Measurements from ENCODE around the gene MOGAT3. TPM values are rescaled to one million over a fixed set of nuclear protein-coding genes. Genes with fewer than 3 reads are reported as not detected.
"Not testable (repeated sequence)": the region's sequence is repeated elsewhere in the genome, so short reads cannot be mapped to it uniquely, and the experiment has no call there.

The MOGAT3 gene
- total RNA-seq, 2 experiments from 2014 or later: not detected

GRCh38 chr7:101211501-101211900 is 10.7 kb upstream of the MOGAT3 start:
- intact Hi-C loops (cut with micrococcal nuclease): no loop called here
- Mint-ChIP-seq H3K4me1 (ENCODE audit: low read depth) (peaks cover 10% of the 10 kb centered on the region), H3K9me3 (no peaks in the 10 kb centered on the region), H3K4me3 (no peak overlapping the region), H3K36me3 (ENCODE audit: low read depth) (peaks cover 12% of the 10 kb centered on the region), H3K27me3 (ENCODE audit: low read depth) (no peaks in the 10 kb centered on the region), H3K27ac (no peak overlapping the region)
- no peak for DNase-seq
- CTCF ChIA-PET: interaction anchor here (1.2 to 2.0 kb wide), 2 partner anchors 71 to 105 kb away, joined by 5 to 6 read pairs; no protein-coding TSS in a partner anchor

DNA sequence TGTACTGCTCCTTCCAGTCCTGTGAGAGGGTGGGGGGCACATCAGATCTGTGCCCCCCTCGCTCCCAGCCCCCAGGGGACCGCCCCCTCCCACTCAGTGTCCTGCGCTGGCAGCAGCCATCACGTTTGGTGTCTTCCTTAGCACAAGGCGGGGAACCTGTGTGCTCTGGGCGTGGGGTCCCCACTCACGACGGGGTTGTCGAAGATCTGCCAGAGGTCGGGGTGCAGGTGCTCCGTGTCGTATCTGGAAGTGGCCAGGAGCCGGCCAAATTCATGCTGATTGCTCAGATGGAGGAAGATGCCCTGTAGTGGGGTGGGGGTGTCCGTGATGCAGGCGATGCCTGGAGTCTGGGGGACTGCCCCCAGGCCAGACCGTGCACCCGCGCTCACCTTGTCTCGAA is 9.3 kb upstream of the MOGAT3 start:
- intact Hi-C loops (cut with micrococcal nuclease): no loop called here
- no peak overlapping the region for H3K27ac Mint-ChIP-seq
- no peak overlapping the region for H3K4me3 Mint-ChIP-seq
- CTCF ChIA-PET: no interaction called here
- H3K4me1 Mint-ChIP-seq (ENCODE audit: low read depth): no peaks in the 10 kb centered on the region
- H3K9me3 Mint-ChIP-seq: no peaks in the 10 kb centered on the region
- DNase-seq: no peak
- H3K27me3 Mint-ChIP-seq (ENCODE audit: low read depth): no peaks in the 10 kb centered on the region
- H3K36me3 Mint-ChIP-seq (ENCODE audit: low read depth): peaks cover 14% of the 10 kb centered on the region

DNA sequence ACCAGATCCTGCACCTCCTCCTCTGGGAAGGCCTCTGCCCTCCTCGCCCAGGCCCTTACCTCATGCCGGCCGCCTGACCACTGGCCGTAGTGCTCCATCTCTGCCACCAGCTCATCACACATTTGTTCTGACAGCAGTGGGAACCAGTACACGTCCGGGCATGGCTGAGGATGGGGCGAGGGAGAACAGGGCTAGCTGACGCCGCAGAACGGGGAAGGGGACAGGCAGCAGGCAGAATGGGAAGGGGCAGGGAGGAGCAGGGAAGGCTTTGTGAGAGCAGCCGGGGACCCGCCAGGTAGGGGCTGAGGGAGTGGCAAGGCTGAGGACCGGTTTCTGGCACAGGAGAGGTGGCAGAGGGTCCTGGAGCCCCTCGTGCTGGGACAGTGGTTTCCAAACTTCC is 8.0 kb upstream of the MOGAT3 start:
- CTCF ChIA-PET: no interaction called here
- no peak overlapping the region for H3K4me3 Mint-ChIP-seq
- peaks cover 11% of the 10 kb centered on the region for H3K36me3 Mint-ChIP-seq (ENCODE audit: low read depth)
- peaks cover 2% of the 10 kb centered on the region for H3K4me1 Mint-ChIP-seq (ENCODE audit: low read depth)
- H3K27me3 Mint-ChIP-seq (ENCODE audit: low read depth): peaks cover under 1% of the 10 kb centered on the region
- no peaks in the 10 kb centered on the region for H3K9me3 Mint-ChIP-seq
- DNase-seq: no peak
- intact Hi-C loops (cut with micrococcal nuclease): no loop called here
- H3K27ac Mint-ChIP-seq: no peak overlapping the region

- no peak overlapping the region for H3K4me3 Mint-ChIP-seq
- intact Hi-C loops (cut with micrococcal nuclease): no loop called here
- H3K36me3 Mint-ChIP-seq (ENCODE audit: low read depth): peaks cover 11% of the 10 kb centered on the region
- peaks cover 7% of the 10 kb centered on the region for H3K27me3 Mint-ChIP-seq (ENCODE audit: low read depth)
- no peak for DNase-seq
- H3K4me1 Mint-ChIP-seq (ENCODE audit: low read depth): peaks cover 7% of the 10 kb centered on the region
- CTCF ChIA-PET: interaction anchor here (0.9 to 1.1 kb wide), 2 partner anchors 15 to 63 kb away, joined by 4 to 5 read pairs; no protein-coding TSS in a partner anchor
- no peaks in the 10 kb centered on the region for H3K9me3 Mint-ChIP-seq
- H3K27ac Mint-ChIP-seq: no peak overlapping the region
These were observed 6.6 kb upstream of the MOGAT3 start for GRCh38 chr7:101207459-101207858.

- Mint-ChIP-seq H3K36me3 (ENCODE audit: low read depth) (peaks cover 11% of the 10 kb centered on the region), H3K4me3 (no peak overlapping the region), H3K27me3 (ENCODE audit: low read depth) (peaks cover 7% of the 10 kb centered on the region), H3K27ac (no peak overlapping the region), H3K4me1 (ENCODE audit: low read depth) (peaks cover 7% of the 10 kb centered on the region), H3K9me3 (no peaks in the 10 kb centered on the region)
- intact Hi-C loops (cut with micrococcal nuclease): no loop called here
- CTCF ChIA-PET: interaction anchor here (1.8 kb wide), 1 partner anchor 14 kb away, joined by 5 read pairs; no protein-coding TSS in a partner anchor
- no peak for DNase-seq
These were observed 5.8 kb upstream of the MOGAT3 start for GRCh38 chr7:101206665-101207042.

- CTCF ChIA-PET: interaction anchor here (1.8 kb wide), 1 partner anchor 14 kb away, joined by 5 read pairs; no protein-coding TSS in a partner anchor
- Mint-ChIP-seq H3K9me3 (no peaks in the 10 kb centered on the region), H3K36me3 (ENCODE audit: low read depth) (peaks cover 11% of the 10 kb centered on the region), H3K27me3 (ENCODE audit: low read depth) (peaks cover 13% of the 10 kb centered on the region), H3K4me1 (ENCODE audit: low read depth) (peaks cover 9% of the 10 kb centered on the region), H3K27ac (no peak overlapping the region), H3K4me3 (no peak overlapping the region)
- no peak for DNase-seq
- intact Hi-C loops (cut with micrococcal nuclease): no loop called here
These were observed 5.2 kb upstream of the MOGAT3 start for GRCh38 chr7:101205901-101206664.

GRCh38 chr7:101203740-101204738 is 3.2 kb upstream of the MOGAT3 start:
- H3K9me3 Mint-ChIP-seq; H3K36me3 Mint-ChIP-seq (ENCODE audit: low read depth): not testable (repeated sequence)
- H3K4me1 Mint-ChIP-seq (ENCODE audit: low read depth): peaks cover 14% of the 10 kb centered on the region
- H3K27me3 Mint-ChIP-seq (ENCODE audit: low read depth): peaks cover 21% of the 10 kb centered on the region
- H3K4me3 Mint-ChIP-seq: peak overlapping the region; percentile 61
- intact Hi-C loops (cut with micrococcal nuclease): loop anchor here (5.0 kb wide), 2 partner anchors 38 to 78 kb away; no protein-coding TSS in a partner anchor
- DNase-seq: peak; percentile 27
- CTCF ChIA-PET: interaction anchor here (0.6 to 2.3 kb wide), 6 partner anchors 11 to 313 kb away, joined by 3 to 6 read pairs (median 4); no protein-coding TSS in a partner anchor
- peak overlapping the region; percentile 54 for H3K27ac Mint-ChIP-seq

DNA sequence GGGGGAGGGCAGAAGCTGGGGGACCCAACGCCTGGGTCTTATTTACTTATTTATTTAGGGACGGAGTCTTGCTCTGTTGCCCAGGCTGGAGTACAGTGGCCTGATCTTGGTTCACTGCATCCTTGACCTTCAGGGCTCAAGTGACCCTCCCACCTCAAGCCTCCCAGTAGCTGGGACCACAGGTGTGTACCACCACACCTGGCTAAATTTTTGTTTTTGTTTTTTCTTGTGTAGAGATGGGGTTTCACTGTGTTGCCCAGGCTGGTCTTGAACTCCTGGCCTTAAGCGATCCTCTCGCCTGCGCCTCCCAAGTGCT is 1.7 kb upstream of the MOGAT3 start:
- no peaks in the 10 kb centered on the region for H3K9me3 Mint-ChIP-seq
- no peak overlapping the region for H3K27ac Mint-ChIP-seq
- CTCF ChIA-PET: interaction anchor here (0.9 to 2.3 kb wide), 5 partner anchors 8 to 68 kb away, joined by 3 to 9 read pairs (median 5); no protein-coding TSS in a partner anchor
- H3K4me3 Mint-ChIP-seq: no peak overlapping the region
- H3K36me3 Mint-ChIP-seq (ENCODE audit: low read depth): peaks cover 5% of the 10 kb centered on the region
- H3K4me1 Mint-ChIP-seq (ENCODE audit: low read depth): peaks cover 14% of the 10 kb centered on the region
- peaks cover 21% of the 10 kb centered on the region for H3K27me3 Mint-ChIP-seq (ENCODE audit: low read depth)
- intact Hi-C loops (cut with micrococcal nuclease): loop anchor here (5.0 kb wide), 2 partner anchors 40 to 80 kb away; no protein-coding TSS in a partner anchor
- DNase-seq: no peak

DNA sequence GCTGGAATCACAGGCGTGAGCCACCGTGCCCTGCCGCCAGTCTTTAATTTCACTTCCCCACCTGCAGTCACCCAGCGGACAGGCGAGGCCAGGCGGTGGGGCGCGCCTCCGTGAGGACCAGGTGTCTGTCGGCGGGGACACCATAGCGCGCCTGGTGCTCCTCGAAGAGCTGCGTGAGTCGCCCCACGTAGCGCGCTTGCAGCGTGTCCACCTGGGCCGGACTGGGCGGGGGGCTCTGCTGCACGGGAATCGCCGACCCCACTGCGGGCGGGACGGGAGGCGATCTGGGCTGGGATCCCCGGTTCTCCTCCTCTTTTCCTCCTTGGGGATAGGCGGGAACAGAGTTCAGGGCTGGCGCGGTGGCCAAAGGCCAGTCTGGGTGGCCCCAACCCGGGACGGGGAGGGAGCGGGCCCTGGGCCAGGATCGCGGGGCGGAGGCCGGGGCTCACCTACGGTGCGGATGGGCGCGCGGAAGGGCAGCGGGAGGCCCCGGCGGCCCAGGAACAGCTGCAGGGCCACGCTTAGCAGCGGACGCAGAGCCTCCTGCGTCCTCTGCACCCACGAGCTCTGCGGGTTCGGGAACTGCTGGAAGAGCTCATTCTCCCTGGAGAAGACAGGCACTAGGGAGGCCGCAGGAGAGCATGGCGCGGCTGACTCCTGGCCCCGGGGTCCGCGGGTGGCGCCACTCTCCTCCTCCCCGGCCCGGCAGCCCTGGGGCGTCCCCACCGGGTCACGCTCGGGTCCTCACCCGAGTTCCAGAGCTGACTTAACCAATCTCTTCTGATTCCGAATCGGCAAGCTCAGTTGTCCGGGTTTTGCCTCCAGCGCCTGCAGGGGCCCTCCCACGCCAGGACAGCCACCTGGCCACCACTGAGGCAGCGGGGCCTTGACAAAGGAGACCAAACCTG is 1.1 kb upstream of the MOGAT3 start:
- DNase-seq: no peak
- CTCF ChIA-PET: interaction anchor here (0.9 to 1.0 kb wide), 3 partner anchors 8 to 58 kb away, joined by 3 to 9 read pairs (median 5); no protein-coding TSS in a partner anchor
- H3K27me3 Mint-ChIP-seq (ENCODE audit: low read depth): peaks cover 21% of the 10 kb centered on the region
- no peaks in the 10 kb centered on the region for H3K9me3 Mint-ChIP-seq
- H3K4me3 Mint-ChIP-seq: no peak overlapping the region
- peaks cover 5% of the 10 kb centered on the region for H3K36me3 Mint-ChIP-seq (ENCODE audit: low read depth)
- peaks cover 14% of the 10 kb centered on the region for H3K4me1 Mint-ChIP-seq (ENCODE audit: low read depth)
- H3K27ac Mint-ChIP-seq: no peak overlapping the region
- intact Hi-C loops (cut with micrococcal nuclease): loop anchor here (5.0 kb wide), 2 partner anchors 40 to 80 kb away; no protein-coding TSS in a partner anchor

GRCh38 chr7:101200504-101200861 is 353 bp downstream of the MOGAT3 start:
- H3K4me1 Mint-ChIP-seq (ENCODE audit: low read depth): peaks cover 14% of the 10 kb centered on the region
- no peak overlapping the region for H3K4me3 Mint-ChIP-seq
- intact Hi-C loops (cut with micrococcal nuclease): loop anchor here (5.0 kb wide), 2 partner anchors 42 to 82 kb away; no protein-coding TSS in a partner anchor
- H3K27me3 Mint-ChIP-seq (ENCODE audit: low read depth): peaks cover 21% of the 10 kb centered on the region
- H3K36me3 Mint-ChIP-seq (ENCODE audit: low read depth): no peaks in the 10 kb centered on the region
- DNase-seq: no peak
- CTCF ChIA-PET: interaction anchor here (1.4 kb wide), 2 partner anchors 18 to 57 kb away, joined by 3 to 8 read pairs; partner anchors contain the start of gene ZNHIT1
- no peak overlapping the region for H3K27ac Mint-ChIP-seq
- H3K9me3 Mint-ChIP-seq: no peaks in the 10 kb centered on the region

GRCh38 chr7:101199522-101199921 is 1.3 kb downstream of the MOGAT3 start:
- H3K27me3 Mint-ChIP-seq (ENCODE audit: low read depth): peaks cover 21% of the 10 kb centered on the region
- H3K36me3 Mint-ChIP-seq (ENCODE audit: low read depth); intact Hi-C loops (cut with micrococcal nuclease); H3K9me3 Mint-ChIP-seq; H3K4me3 Mint-ChIP-seq; H3K27ac Mint-ChIP-seq; DNase-seq: not testable (repeated sequence)
- H3K4me1 Mint-ChIP-seq (ENCODE audit: low read depth): peaks cover 14% of the 10 kb centered on the region
- CTCF ChIA-PET: interaction anchor here (0.6 to 1.4 kb wide), 3 partner anchors 19 to 56 kb away, joined by 3 to 8 read pairs (median 4); partner anchors contain the start of gene ZNHIT1

All from activated naive CD4-positive, alpha-beta T cell treated with anti-CD3 and anti-CD28 coated beads for 36 hours (primary cell).